SK-N-SH treated with all-trans-retinoic acid at 6 μM for 48 hours (cell line): ENCODE data around the gene KLHDC7B.

ENCODE experiments used
- ATAC-seq: fragments of 200-7000 bp; cut with Tn5 transposase; 3 replicates; pipeline ENCODE4 v1.9.1; 2020; ENCODE audit warnings: mild to moderate bottlenecking, moderate library complexity
- ARNTL ChIP-seq: fragments of 450-650 bp; formaldehyde crosslinking; IDR thresholded peaks from 2 replicates; pipeline ENCODE4 v1.5.0; 2020; ENCODE audit warnings: low read depth, mild to moderate bottlenecking, moderate library complexity, borderline replicate concordance
- BACH2 ChIP-seq: fragments of 250-450 bp; sonication (Bioruptor Pico); IDR thresholded peaks from 2 replicates; pipeline ENCODE4 v1.9.0; 2021; ENCODE audit warnings: mild to moderate bottlenecking, borderline replicate concordance
- CREB5 ChIP-seq: fragments of 250-450 bp; sonication (Bioruptor Pico); IDR thresholded peaks from 2 replicates; pipeline ENCODE4 v1.5.1; 2020; ENCODE audit warnings: low read depth, mild to moderate bottlenecking, moderate library complexity
- CSDC2 ChIP-seq: fragments of 250-450 bp; sonication (Bioruptor Pico); IDR thresholded peaks from 2 replicates; pipeline ENCODE4 v1.5.0; 2020; ENCODE audit warnings: mild to moderate bottlenecking, moderate library complexity
- ESRRG ChIP-seq: fragments of 250-450 bp; sonication (Bioruptor Pico); IDR thresholded peaks from 2 replicates; pipeline ENCODE4 v1.6.1; 2021; ENCODE audit warnings: mild to moderate bottlenecking
- GLIS3 ChIP-seq: fragments of 250-450 bp; sonication (Bioruptor Pico); IDR thresholded peaks from 2 replicates; pipeline ENCODE4 v1.5.0; 2020; ENCODE audit warnings: mild to moderate bottlenecking, moderate library complexity
- OSR1 ChIP-seq: fragments of 250-450 bp; sonication (Bioruptor Pico); IDR thresholded peaks from 2 replicates; pipeline ENCODE4 v1.8.0; 2022; ENCODE audit warnings: moderate library complexity, mild to moderate bottlenecking, inconsistent platforms
- PATZ1 ChIP-seq: fragments of 250-450 bp; sonication (Bioruptor Pico); IDR thresholded peaks from 2 replicates; pipeline ENCODE4 v1.8.0; 2020; ENCODE audit warnings: mild to moderate bottlenecking, moderate library complexity, borderline replicate concordance
- POU6F1 ChIP-seq: fragments of 250-450 bp; sonication (Bioruptor Pico); IDR thresholded peaks from 2 replicates; pipeline ENCODE4 v1.8.0; 2021; ENCODE audit warnings: low read depth, mild to moderate bottlenecking, moderate library complexity, borderline replicate concordance
- PPARA ChIP-seq: fragments of 250-450 bp; sonication (Bioruptor Pico); IDR thresholded peaks from 2 replicates; pipeline ENCODE4 v1.5.0; 2020; ENCODE audit warnings: mild to moderate bottlenecking, borderline replicate concordance
- RARB ChIP-seq: fragments of 250-450 bp; sonication (Bioruptor Pico); IDR thresholded peaks from 2 replicates; pipeline ENCODE4 v1.8.0; 2021; ENCODE audit warnings: mild to moderate bottlenecking, moderate library complexity
- SNAI2 ChIP-seq: fragments of 250-450 bp; sonication (Bioruptor Pico); IDR thresholded peaks from 2 replicates; pipeline ENCODE4 v1.5.0; 2020; ENCODE audit warnings: mild to moderate bottlenecking, moderate library complexity
- TCF4 ChIP-seq: fragments of 250-450 bp; sonication (Bioruptor Pico); IDR thresholded peaks from 2 replicates; pipeline ENCODE4 v1.8.0; 2021; ENCODE audit warnings: mild to moderate bottlenecking, moderate library complexity, borderline replicate concordance
- TOX ChIP-seq: fragments of 250-450 bp; sonication (Bioruptor Pico); IDR thresholded peaks from 2 replicates; pipeline ENCODE4 v1.8.0; 2021; ENCODE audit warnings: mild to moderate bottlenecking, moderate library complexity, borderline replicate concordance
- ZC3H10 ChIP-seq: fragments of 250-450 bp; sonication (Bioruptor Pico); IDR thresholded peaks from 2 replicates; pipeline ENCODE4 v1.5.1; 2021; ENCODE audit warnings: mild to moderate bottlenecking, moderate library complexity
- ZFP3 ChIP-seq: fragments of 250-450 bp; sonication (Bioruptor Pico); IDR thresholded peaks from 2 replicates; pipeline ENCODE4 v1.5.0; 2020; ENCODE audit warnings: mild to moderate bottlenecking, moderate library complexity
- ZFP30 ChIP-seq: fragments of 450-650 bp; formaldehyde crosslinking; IDR thresholded peaks from 2 replicates; pipeline ENCODE4 v1.5.0; 2022; ENCODE audit warnings: mild to moderate bottlenecking, moderate library complexity
- ZNF565 ChIP-seq: fragments of 450-650 bp; formaldehyde crosslinking; conservative IDR thresholded peaks from 2 replicates; pipeline ENCODE4 v1.5.0; 2020; ENCODE audit warnings: low read depth, mild to moderate bottlenecking, moderate library complexity
- ZNF8 ChIP-seq: fragments of 450-650 bp; formaldehyde crosslinking; IDR thresholded peaks from 2 replicates; pipeline ENCODE4 v1.5.0; 2020; ENCODE audit warnings: mild to moderate bottlenecking, moderate library complexity
- TF ChIP-seq, protein P1 (sequence below): fragments of 250-450 bp; sonication (Bioruptor Pico); IDR thresholded peaks from 2 replicates; pipeline ENCODE4 v1.5.0; 2020; ENCODE audit warnings: mild to moderate bottlenecking, moderate library complexity

KLHDC7B gene

GRCh38 chr22:50498322-50498890, 47.3 kb upstream of the KLHDC7B start:
- TF ChIP-seq PATZ1 (CRISPR knock-in tag) (no peak), ZNF565 (CRISPR knock-in tag) (no peak), GLIS3 (CRISPR knock-in tag) (no peak), ZFP3 (no peak), ZFP30 (CRISPR knock-in tag) (no peak), ARNTL (CRISPR knock-in tag) (no peak), CSDC2 (CRISPR knock-in tag) (no peak), POU6F1 (no peak), TCF4 (CRISPR knock-in tag) (no peak), RARB (CRISPR knock-in tag) (no peak), OSR1 (CRISPR knock-in tag) (no peak), ESRRG (CRISPR knock-in tag) (no peak), TOX (CRISPR knock-in tag) (no peak)
- peak; percentile 95 for ATAC-seq

GRCh38 chr22:50500452-50500851, 45.2 kb upstream of the KLHDC7B start:
- ATAC-seq, result no peak
- TF ChIP-seq, protein P1, sequence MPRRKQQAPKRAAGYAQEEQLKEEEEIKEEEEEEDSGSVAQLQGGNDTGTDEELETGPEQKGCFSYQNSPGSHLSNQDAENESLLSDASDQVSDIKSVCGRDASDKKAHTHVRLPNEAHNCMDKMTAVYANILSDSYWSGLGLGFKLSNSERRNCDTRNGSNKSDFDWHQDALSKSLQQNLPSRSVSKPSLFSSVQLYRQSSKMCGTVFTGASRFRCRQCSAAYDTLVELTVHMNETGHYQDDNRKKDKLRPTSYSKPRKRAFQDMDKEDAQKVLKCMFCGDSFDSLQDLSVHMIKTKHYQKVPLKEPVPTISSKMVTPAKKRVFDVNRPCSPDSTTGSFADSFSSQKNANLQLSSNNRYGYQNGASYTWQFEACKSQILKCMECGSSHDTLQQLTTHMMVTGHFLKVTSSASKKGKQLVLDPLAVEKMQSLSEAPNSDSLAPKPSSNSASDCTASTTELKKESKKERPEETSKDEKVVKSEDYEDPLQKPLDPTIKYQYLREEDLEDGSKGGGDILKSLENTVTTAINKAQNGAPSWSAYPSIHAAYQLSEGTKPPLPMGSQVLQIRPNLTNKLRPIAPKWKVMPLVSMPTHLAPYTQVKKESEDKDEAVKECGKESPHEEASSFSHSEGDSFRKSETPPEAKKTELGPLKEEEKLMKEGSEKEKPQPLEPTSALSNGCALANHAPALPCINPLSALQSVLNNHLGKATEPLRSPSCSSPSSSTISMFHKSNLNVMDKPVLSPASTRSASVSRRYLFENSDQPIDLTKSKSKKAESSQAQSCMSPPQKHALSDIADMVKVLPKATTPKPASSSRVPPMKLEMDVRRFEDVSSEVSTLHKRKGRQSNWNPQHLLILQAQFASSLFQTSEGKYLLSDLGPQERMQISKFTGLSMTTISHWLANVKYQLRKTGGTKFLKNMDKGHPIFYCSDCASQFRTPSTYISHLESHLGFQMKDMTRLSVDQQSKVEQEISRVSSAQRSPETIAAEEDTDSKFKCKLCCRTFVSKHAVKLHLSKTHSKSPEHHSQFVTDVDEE (CRISPR knock-in tag), result no peak
- TF ChIP-seq ZFP30 (CRISPR knock-in tag) (no peak), RARB (CRISPR knock-in tag) (no peak), ESRRG (CRISPR knock-in tag) (no peak), POU6F1 (no peak), CREB5 (no peak), ZFP3 (no peak), BACH2 (CRISPR knock-in tag) (no peak), PATZ1 (CRISPR knock-in tag) (no peak), ARNTL (CRISPR knock-in tag) (no peak), PPARA (CRISPR knock-in tag) (no peak), CSDC2 (CRISPR knock-in tag) (no peak), ZNF565 (CRISPR knock-in tag) (no peak), ZC3H10 (no peak), ZNF8 (no peak), SNAI2 (CRISPR knock-in tag) (no peak)
